ENCODE results near the gene SPRY4.

The SPRY4 gene

DNA sequence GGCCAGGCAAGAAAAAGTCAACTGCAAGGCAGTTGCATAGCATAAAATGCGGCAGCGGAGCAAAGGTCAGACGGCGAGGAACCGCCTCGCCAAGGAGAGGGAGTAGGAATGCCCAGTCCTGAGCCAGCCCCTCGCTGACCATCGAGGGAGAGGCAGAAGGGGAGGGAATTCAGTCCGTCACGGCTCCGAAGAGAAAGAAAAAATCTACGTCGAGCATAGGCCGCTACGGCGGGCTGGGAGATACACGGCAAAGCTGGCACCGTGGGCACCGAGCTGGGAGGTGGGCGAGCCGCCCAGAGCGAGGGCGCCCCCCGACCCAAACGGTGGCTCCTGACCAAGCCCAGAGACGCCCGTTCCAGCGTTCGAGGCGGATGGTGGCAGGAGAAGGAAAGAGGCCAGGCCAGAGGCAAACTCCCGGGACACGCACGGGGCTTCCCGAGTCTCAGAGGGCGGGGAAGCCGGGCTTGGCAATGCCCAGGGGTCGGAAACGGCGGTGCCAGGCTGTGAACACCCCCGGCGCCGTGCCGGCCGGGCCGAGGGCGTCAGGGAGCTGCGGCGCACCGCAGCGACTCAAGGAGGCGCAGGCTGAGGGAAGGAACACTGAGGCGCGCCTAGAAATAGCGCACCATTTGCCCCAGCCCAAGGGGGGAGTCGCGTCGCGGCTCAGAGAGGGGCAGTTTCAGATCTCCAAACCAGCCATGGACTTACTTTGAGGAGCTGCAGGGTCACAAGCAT, 518 bp downstream of the SPRY4 start:
- Mint-ChIP-seq H3K4me3 (peak overlapping the region; percentile 80), H3K9me3 (no peaks in the 10 kb centered on the region), H3K27me3 (peaks cover 91% of the 10 kb centered on the region), H3K27ac (peak overlapping the region; percentile 81), H3K4me1 (peaks cover 48% of the 10 kb centered on the region), H3K36me3 (no peaks in the 10 kb centered on the region)
- CTCF ChIA-PET: interaction anchor here (0.8 to 1.5 kb wide), 4 partner anchors 12 to 355 kb away, joined by 3 to 4 read pairs (median 3); partner anchors contain the start of gene RNF14
- DNase-seq: no peak

DNA sequence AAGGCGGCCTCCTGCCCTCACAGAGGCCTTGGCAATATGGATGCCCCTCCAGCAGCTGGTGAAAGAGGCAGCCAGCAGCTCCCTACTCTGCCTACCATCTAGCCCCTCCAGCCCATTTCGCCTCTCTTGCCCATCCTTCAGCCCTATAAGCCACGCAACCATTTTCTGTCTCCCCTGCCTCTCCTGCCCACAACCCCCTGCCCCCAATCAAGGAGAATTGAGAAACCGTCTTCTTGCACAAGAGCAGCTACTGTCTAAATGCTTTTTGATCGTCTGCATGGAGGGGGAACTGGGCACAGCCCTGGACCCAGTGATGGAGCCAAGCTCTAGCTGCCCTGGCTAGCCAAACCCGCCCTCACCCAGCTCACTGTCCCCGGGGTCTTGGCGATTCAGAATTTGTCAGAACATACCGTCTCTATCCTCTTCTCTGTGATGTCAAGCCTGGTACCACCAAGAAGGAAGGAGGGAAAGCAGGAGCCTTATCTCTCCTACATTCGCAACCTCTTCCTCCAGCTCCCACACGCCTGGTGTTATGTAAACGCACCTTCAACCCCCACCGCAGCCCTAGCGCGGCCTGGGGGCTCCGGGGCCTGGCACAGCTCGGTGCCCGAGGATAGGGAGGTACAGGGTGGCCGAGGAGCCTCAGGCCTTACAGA, 1.2 kb downstream of the SPRY4 start:
- Mint-ChIP-seq H3K9me3 (no peaks in the 10 kb centered on the region), H3K27me3 (peaks cover 92% of the 10 kb centered on the region), H3K36me3 (no peaks in the 10 kb centered on the region), H3K27ac (no peak overlapping the region), H3K4me3 (peak overlapping the region; percentile 80), H3K4me1 (peaks cover 54% of the 10 kb centered on the region)
- DNase-seq: no peak
- CTCF ChIA-PET: interaction anchor here (0.8 to 1.5 kb wide), 3 partner anchors 11 to 354 kb away, joined by 3 to 5 read pairs (median 4); partner anchors contain the start of gene RNF14

DNA sequence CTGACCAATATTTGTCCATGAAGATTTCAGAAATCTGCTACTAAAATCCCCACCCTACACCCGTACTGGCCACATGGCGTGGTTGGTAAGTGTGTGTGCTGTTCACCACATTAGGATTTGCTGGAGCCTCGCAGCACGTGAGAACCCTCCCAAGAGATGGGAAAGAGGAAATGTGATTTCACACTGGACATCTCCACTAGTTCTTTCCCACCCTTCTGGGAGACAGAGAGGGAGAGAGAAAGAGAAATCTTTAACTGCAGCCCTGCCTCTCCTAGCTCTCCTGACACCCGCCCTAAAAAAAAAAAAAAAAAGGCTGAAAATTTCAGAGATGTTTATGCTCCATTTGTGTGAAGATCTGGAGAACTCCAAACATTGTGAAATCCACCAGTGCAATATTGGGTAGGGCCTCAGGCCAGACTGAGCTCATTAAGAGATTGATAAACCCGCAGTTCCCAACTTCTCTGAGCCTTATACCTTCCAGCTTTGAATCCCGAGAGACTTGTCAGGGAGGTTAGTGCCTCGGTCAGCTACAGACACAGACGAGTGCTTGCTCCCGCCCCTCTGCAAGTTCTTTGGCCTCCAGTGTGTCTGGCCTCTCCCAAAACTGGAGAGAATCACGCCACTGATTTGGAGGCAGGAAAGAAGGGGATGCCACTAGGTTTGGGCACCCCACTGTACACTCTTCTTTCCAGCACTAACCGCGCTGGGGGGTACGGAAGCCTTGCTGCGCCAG, 1.9 kb downstream of the SPRY4 start:
- H3K27me3 Mint-ChIP-seq: peaks cover 90% of the 10 kb centered on the region

DNA sequence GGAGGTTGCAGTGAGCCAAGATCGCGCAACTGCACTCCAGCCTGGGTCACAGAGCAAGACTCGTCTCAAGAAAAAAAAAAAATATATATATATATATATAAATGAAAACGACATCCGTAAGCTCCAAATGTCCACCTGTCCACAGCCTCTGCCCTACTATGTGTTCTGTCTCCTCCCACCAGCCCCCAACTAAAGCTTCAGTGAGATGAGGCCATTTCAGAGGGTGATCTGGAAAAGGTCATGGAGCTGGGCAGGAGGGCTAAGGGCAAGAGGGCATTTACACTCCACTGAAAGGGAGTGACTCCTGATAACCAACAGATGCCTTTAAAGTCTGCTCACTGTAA, 2.4 kb downstream of the SPRY4 start:
- Mint-ChIP-seq H3K36me3 (no peaks in the 10 kb centered on the region), H3K9me3 (no peaks in the 10 kb centered on the region), H3K4me1 (peaks cover 54% of the 10 kb centered on the region), H3K4me3 (no peak overlapping the region), H3K27me3 (peaks cover 86% of the 10 kb centered on the region), H3K27ac (no peak overlapping the region)
- CTCF ChIA-PET: interaction anchor here (1.1 kb wide), 1 partner anchor 224 kb away, joined by 3 read pairs; no protein-coding TSS in a partner anchor
- no peak for DNase-seq

More for the DNA sequence above, 1.9 kb downstream of the SPRY4 start:
- Mint-ChIP-seq H3K36me3 (no peaks in the 10 kb centered on the region), H3K27ac (no peak overlapping the region), H3K4me1 (peaks cover 54% of the 10 kb centered on the region), H3K4me3 (peak overlapping the region; percentile 80), H3K9me3 (no peaks in the 10 kb centered on the region)
- no peak for DNase-seq
- CTCF ChIA-PET: interaction anchor here (0.9 to 1.5 kb wide), 2 partner anchors 11 to 34 kb away, joined by 4 to 5 read pairs; no protein-coding TSS in a partner anchor

DNA sequence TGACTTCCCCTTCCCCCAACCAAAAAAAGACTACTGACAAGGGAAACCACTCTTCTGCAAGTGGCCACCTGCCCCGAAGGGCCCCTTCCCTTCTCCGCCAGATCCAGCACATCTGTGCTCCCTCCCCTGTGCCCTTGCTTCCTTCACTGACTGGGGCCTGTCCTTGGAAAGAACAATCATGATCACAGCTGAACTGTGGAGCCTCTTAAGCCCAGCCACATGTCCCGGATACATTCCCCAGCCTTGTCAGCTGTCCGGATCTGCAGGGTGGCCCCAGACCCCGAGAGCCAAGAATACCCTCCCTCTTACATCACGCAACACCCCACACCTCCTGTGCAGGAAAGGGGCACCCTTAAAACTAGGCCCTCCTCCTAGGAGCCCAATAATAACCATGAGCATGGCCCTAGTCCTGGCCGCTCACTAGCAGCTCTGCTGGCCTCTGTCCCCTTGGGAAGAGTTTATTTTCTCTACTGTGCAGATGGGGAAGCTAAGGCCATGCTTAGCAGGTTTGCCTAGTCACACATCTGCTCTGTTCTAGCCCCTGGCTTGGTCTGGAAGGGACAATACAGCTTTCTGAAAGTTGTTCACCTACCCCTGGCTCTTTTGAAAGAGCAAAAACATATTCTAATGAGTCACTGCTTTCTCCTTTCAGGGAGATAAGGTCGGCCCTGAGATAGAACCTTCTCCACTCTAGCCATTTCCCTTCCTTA, 3.8 kb downstream of the SPRY4 start:
- Mint-ChIP-seq H3K27ac (no peak overlapping the region), H3K4me3 (no peak overlapping the region), H3K36me3 (no peaks in the 10 kb centered on the region), H3K9me3 (no peaks in the 10 kb centered on the region), H3K27me3 (peaks cover 72% of the 10 kb centered on the region), H3K4me1 (peaks cover 57% of the 10 kb centered on the region)
- no peak for DNase-seq
- CTCF ChIA-PET: interaction anchor here (1.1 kb wide), 1 partner anchor 225 kb away, joined by 3 read pairs; no protein-coding TSS in a partner anchor

DNA sequence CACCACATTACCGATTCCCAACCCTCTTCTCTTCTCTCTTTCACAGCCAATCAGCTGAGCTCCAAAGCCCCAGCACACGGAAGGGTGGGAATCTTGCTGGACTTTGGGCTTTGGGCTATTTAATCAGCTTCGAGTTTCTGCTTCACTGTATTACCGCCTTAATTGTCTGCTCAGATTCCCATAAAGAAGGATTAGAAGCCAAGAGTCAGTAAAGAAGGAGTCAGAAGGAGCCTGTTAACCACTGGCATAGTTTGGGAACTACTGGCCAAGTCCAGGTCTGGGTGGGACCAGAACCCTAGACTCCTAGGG, 4.4 kb downstream of the SPRY4 start:
- H3K27me3 Mint-ChIP-seq: peaks cover 66% of the 10 kb centered on the region
- peaks cover 57% of the 10 kb centered on the region for H3K4me1 Mint-ChIP-seq
- CTCF ChIA-PET: no interaction called here
- no peak overlapping the region for H3K27ac Mint-ChIP-seq
- DNase-seq: no peak
- no peaks in the 10 kb centered on the region for H3K36me3 Mint-ChIP-seq
- H3K4me3 Mint-ChIP-seq: no peak overlapping the region
- no peaks in the 10 kb centered on the region for H3K9me3 Mint-ChIP-seq

DNA sequence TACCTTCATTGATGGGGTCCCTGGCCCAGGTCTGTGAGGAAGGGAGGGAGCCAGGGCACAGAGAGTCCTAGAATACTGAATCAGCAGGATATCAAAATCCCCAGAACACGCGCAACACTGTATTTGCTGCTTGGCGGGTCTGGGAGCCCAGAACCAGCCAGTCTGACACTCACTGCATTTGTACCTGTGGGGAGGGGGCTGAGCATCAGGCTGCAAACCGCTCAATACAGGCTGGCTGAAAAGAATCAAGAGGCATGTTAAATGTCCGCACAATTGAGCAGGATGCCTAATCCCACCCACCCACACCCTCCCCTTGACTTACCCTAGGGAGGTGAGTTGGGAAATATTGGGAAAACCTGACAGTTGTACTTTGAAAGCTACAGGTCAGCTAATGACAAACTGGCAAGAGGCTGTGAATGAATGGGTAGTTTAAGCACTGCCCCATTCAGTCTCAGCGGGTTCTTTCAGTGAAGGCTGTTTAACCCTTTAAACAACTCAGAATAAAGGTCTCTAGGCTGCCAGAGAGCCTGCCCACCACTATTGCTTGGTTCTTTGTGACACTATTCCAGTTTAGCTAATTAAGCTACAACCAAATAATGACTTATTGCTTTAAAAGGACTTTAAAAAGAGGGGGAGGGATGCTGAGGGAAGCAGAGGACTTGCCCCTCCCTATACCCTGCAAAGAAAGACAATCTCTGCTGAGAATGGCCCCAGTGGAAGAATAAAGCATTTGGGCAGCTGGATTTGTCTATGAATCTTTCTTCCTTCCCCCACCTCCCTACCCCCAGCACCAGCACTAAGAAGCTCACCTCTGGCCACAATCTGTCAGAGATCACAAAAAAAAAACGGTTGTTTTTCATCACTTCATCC, 5.0 kb downstream of the SPRY4 start:
- Mint-ChIP-seq H3K4me1 (peaks cover 53% of the 10 kb centered on the region), H3K4me3 (no peak overlapping the region), H3K27me3 (peaks cover 60% of the 10 kb centered on the region), H3K9me3 (no peaks in the 10 kb centered on the region), H3K27ac (no peak overlapping the region), H3K36me3 (no peaks in the 10 kb centered on the region)
- CTCF ChIA-PET: no interaction called here
- DNase-seq: no peak

DNA sequence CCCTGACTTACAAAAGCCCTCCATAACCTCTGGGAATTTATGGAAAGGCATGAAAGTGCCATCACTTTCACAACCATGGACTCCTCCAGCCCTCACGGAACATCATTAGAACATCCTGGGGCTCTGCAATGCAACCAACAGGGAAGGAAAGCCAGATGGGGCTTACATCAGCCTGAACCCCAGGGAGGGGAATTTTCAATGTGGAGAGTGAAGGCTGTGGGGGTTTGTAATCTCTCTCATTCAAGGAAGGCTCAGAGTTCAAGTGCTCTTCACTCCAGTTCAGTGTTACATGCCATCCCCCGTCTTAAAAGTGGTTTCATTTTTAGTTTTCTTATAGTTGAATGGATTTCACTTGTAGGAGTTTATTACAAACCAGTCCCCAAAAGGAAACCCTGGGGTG, 5.7 kb downstream of the SPRY4 start:
- DNase-seq: no peak
- no peaks in the 10 kb centered on the region for H3K9me3 Mint-ChIP-seq
- no peak overlapping the region for H3K4me3 Mint-ChIP-seq
- H3K36me3 Mint-ChIP-seq: no peaks in the 10 kb centered on the region
- H3K4me1 Mint-ChIP-seq: peaks cover 47% of the 10 kb centered on the region
- no peak overlapping the region for H3K27ac Mint-ChIP-seq
- peaks cover 59% of the 10 kb centered on the region for H3K27me3 Mint-ChIP-seq
- CTCF ChIA-PET: no interaction called here

DNA sequence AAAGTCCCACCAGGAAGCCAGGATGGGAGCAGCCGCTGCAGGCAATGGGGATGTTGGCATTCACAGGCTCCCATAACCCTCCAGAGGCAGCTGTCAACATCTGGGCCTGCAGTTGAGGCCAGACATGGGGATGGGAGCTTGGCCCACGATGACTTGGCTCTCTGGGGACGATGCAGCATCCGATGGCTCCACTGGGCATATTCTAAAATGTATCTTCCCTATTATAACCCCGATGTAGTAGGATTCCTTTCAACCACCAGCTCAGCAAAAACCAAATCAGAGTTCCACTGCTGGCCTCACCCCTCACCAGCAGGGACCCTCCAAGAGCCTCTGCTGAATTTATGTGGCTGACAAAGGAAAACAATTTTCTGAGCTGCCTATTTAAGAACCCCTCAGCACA, 7.1 kb downstream of the SPRY4 start:
- DNase-seq: no peak
- Mint-ChIP-seq H3K9me3 (no peaks in the 10 kb centered on the region), H3K36me3 (no peaks in the 10 kb centered on the region), H3K4me1 (peaks cover 39% of the 10 kb centered on the region), H3K27ac (no peak overlapping the region), H3K27me3 (peaks cover 50% of the 10 kb centered on the region), H3K4me3 (no peak overlapping the region)
- CTCF ChIA-PET: no interaction called here

DNA sequence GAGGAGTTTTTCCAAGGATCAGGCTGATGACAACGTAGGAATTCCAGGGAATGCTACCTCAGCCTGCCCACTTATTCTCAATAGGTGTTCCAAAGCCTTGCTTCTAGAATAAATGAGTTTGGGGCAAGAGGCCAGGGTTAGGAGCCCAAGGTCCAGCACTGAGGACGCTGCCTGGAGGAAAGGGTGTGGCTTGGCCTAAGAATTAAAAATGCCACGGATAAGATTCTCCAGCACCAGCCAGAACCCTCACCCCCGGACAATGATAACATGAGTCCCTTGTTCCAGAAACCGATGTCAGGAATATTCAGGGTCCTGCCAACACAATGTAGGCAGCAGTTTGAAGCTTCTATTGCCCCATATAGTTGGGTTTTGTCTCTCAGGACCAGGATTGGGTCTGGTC, 7.6 kb downstream of the SPRY4 start:
- DNase-seq: no peak
- CTCF ChIA-PET: no interaction called here
- no peaks in the 10 kb centered on the region for H3K9me3 Mint-ChIP-seq
- peaks cover 47% of the 10 kb centered on the region for H3K27me3 Mint-ChIP-seq
- no peak overlapping the region for H3K4me3 Mint-ChIP-seq
- peaks cover 39% of the 10 kb centered on the region for H3K4me1 Mint-ChIP-seq
- H3K27ac Mint-ChIP-seq: no peak overlapping the region
- H3K36me3 Mint-ChIP-seq: no peaks in the 10 kb centered on the region

DNA sequence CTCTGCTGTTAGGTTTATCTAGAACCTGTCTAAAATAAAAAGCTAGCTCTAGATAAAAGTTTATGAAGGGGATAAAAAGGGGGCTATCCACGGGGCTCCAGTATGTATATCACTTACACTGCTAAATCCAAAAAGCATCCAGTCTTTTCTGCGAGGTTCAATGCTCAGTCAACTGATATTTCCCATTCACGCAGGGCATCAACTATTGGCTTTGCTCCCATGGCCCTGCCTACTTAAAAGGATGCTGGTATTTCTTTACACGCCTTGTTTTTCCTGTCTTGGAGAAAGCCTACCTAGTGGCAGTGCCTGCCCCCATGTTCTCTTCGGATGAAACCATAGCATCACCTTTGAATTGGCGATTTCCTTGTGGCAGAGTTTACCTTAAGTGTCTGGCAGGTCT, 8.1 kb downstream of the SPRY4 start:
- H3K4me1 Mint-ChIP-seq: peaks cover 39% of the 10 kb centered on the region
- H3K27me3 Mint-ChIP-seq: peaks cover 42% of the 10 kb centered on the region
- H3K27ac Mint-ChIP-seq: no peak overlapping the region
- no peaks in the 10 kb centered on the region for H3K9me3 Mint-ChIP-seq
- CTCF ChIA-PET: interaction anchor here (0.8 kb wide), 1 partner anchor 11 kb away, joined by 5 read pairs; no protein-coding TSS in a partner anchor
- H3K4me3 Mint-ChIP-seq: no peak overlapping the region
- no peak for DNase-seq
- H3K36me3 Mint-ChIP-seq: no peaks in the 10 kb centered on the region

DNA sequence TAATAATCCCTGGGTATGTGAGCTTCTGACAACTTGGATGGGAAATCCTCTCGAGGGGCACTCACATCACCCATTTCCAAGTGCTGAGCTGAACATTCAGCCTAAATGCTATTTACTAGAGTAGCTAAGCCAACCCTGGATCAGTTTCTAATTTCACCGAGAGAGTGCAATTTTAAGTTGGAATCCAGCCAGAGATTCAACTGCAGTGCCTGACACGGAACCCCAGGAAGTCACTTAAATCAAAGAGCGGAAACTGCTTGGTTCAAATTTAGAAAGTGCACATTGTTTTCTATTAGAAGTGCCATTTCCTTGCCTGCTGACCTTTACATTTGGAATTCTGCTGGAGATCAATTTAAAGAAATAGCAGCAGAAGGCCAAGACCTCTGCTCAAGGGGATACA, 8.8 kb downstream of the SPRY4 start:
- Mint-ChIP-seq H3K27me3 (peaks cover 36% of the 10 kb centered on the region), H3K27ac (peak overlapping the region; percentile 46), H3K4me1 (peaks cover 36% of the 10 kb centered on the region), H3K9me3 (no peaks in the 10 kb centered on the region), H3K4me3 (no peak overlapping the region), H3K36me3 (no peaks in the 10 kb centered on the region)
- peak; percentile 25 for DNase-seq
- CTCF ChIA-PET: interaction anchor here (0.8 kb wide), 1 partner anchor 10 kb away, joined by 5 read pairs; no protein-coding TSS in a partner anchor

DNA sequence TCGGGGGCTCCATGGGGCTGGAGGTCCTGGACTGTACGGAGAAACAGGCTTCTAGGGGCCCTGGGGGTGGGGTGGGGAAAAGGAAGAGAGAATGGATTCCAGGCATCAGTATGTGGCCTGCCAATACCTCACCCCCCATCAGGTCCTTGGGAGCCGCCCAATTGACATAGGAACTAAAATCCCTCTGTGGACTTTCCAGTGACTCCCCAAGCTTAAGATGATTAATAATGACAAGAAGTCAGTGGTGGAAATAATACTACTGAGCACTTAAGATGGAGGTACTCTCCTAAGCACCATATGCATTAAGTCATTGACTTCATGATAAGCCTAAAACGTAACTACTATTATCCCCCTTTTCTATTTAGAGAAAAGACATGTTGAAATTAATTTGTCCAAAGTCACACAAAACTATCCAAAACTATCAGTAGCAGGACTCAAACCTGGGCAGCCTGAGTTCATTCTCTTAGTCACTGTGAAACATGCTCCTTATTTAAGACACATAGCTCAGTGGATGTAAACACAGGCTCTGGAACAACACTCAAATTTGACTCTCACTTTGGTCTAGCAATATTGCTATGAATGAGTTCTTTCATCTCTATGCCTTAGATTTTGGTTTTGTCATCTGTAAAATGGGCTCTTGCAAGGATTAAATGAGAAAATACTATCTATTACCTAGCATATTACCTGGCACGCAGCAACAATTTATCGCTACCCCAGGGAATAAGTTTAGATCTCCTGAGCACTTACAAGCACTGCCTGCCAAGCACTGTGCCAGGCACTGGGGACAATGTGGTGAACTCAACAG, 9.5 kb downstream of the SPRY4 start:
- CTCF ChIA-PET: no interaction called here
- no peak overlapping the region for H3K27ac Mint-ChIP-seq
- H3K4me3 Mint-ChIP-seq: no peak overlapping the region
- H3K27me3 Mint-ChIP-seq: peaks cover 35% of the 10 kb centered on the region
- no peaks in the 10 kb centered on the region for H3K36me3 Mint-ChIP-seq
- H3K4me1 Mint-ChIP-seq: peaks cover 29% of the 10 kb centered on the region
- no peaks in the 10 kb centered on the region for H3K9me3 Mint-ChIP-seq
- no peak for DNase-seq
